GM12891 (cell line): Measurements from ENCODE around the gene C1QTNF5.

ENCODE experiments used
- POLR2AphosphoS5 ChIP-seq: IDR thresholded peaks from 2 replicates; pipeline ENCODE4 v1.6.1; 2011; ENCODE audit warnings: low read depth, low read length, control low read depth
- SPI1 ChIP-seq: IDR thresholded peaks from 2 replicates; pipeline ENCODE4 v1.6.1; 2011; ENCODE audit warnings: low read depth, low read length, control low read depth

DNA sequence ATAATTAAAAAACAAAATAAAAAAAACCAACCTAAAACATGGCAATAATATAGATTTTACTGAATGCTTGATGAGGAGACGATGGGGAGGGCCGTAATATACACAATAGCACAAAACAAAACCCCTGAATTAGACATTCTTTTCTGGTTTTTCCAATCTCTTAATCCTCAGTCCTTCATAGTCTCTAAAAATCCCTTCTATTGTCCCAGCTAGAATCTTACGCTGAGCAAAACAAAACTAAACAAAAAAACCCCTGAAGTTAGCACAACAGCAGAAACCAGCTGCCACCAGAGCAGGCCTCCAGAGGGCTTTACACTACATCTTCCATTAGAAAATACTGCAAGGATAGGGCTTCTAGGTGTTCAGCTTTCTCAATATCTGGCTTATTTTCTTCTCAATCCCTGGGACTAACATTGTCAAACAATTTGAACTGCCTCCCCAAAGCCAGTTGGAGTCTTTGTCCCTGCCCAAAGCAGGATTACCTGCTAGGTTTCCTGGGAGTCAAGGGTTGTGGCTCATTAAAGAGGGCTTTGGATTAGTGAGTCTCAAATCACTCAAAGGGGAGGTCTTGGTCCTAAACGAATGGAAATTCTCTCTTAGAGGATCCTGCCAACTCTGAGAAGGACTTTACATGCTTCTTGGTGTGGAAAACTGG is 8.4 kb downstream of the C1QTNF5 start:
- TF ChIP-seq SPI1 (no peak), POLR2AphosphoS5 (no peak)
